Liver (tissue), 9 donors: ENCODE data around the gene ADSS2. TPM values are rescaled to one million over a fixed set of nuclear protein-coding genes. Genes with fewer than 3 reads are reported as not detected.
"Not testable (repeated sequence)": the region's sequence is repeated elsewhere in the genome, so short reads cannot be mapped to it uniquely, and the experiment has no call there.

Experiments
- DNase-seq: peaks from one replicate; pipeline ENCODE4 v3.0.0-alpha.2; 2017; ENCODE audit warnings: low spot score
- H3K27ac ChIP-seq, 2 donors: one replicate each; pipeline ENCODE4 v1.7.0; 2013; ENCODE audit warnings: inconsistent platforms in 2 of 2, low read length in 2 of 2, control low read depth in 1 of 2, low read depth in 1 of 2, mild to moderate bottlenecking in 1 of 2
- H3K27me3 ChIP-seq, 4 donors: one replicate each; pipeline versions ENCODE4 v1.6.1 to v1.7.0; 2013; ENCODE audit warnings: low read length in 3 of 4, inconsistent platforms in 1 of 4, mild to moderate bottlenecking in 1 of 4, moderate library complexity in 1 of 4; ENCODE audit not compliant: control insufficient read depth in 4 of 4, insufficient read depth in 4 of 4
- H3K36me3 ChIP-seq, 4 donors: one replicate each; pipeline versions ENCODE4 v1.6.1 to v1.7.0; 2013; ENCODE audit warnings: low read length in 3 of 4, mild to moderate bottlenecking in 3 of 4, low read depth in 1 of 4, moderate library complexity in 1 of 4; ENCODE audit not compliant: control insufficient read depth in 4 of 4, insufficient read depth in 3 of 4
- H3K4me1 ChIP-seq, 4 donors: one replicate each; pipeline versions ENCODE4 v1.6.1 to v1.7.0; 2013; ENCODE audit warnings: low read length in 3 of 4, mild to moderate bottlenecking in 3 of 4, moderate library complexity in 1 of 4; ENCODE audit not compliant: control insufficient read depth in 4 of 4, insufficient read depth in 4 of 4
- H3K4me3 ChIP-seq, 3 donors: one replicate each; pipeline versions ENCODE4 v1.6.1 to v1.7.0; 2013; ENCODE audit warnings: low read length in 3 of 3, control low read depth in 1 of 3, low read depth in 1 of 3, mild to moderate bottlenecking in 1 of 3
- H3K9ac ChIP-seq, 2 donors: one replicate each; pipeline ENCODE4 v1.7.0; 2013; ENCODE audit warnings: low read length in 2 of 2, mild to moderate bottlenecking in 2 of 2, moderate library complexity in 2 of 2, control low read depth in 1 of 2, low read depth in 1 of 2
- H3K9me3 ChIP-seq, 4 donors: one replicate each; pipeline versions ENCODE4 v1.6.1 to v1.7.0; 2013; ENCODE audit warnings: low read length in 3 of 4; ENCODE audit not compliant: control insufficient read depth in 4 of 4
- ATF3 ChIP-seq: IDR thresholded peaks from 2 replicates; pipeline ENCODE4 v1.6.1; 2016; ENCODE audit warnings: antibody characterized with exemption
- JUND ChIP-seq, 2 donors: IDR thresholded peaks; 2 replicates each; pipeline ENCODE4 v1.6.1; 2016; ENCODE audit warnings: antibody characterized with exemption in 2 of 2
- REST ChIP-seq: IDR thresholded peaks from 2 replicates; pipeline ENCODE4 v1.6.1; 2016; ENCODE audit warnings: antibody characterized with exemption, mild to moderate bottlenecking
- RXRA ChIP-seq, 2 donors: IDR thresholded peaks; 2 replicates each; pipeline ENCODE4 v1.6.1; 2017 to 2018; ENCODE audit warnings: antibody characterized with exemption in 2 of 2, mild to moderate bottlenecking in 1 of 2
- TAF1 ChIP-seq: conservative IDR thresholded peaks from 2 replicates; pipeline ENCODE4 v1.6.1; 2016; ENCODE audit warnings: antibody characterized with exemption, mild to moderate bottlenecking
- ZBTB33 ChIP-seq: IDR thresholded peaks from 2 replicates; pipeline ENCODE4 v1.6.1; 2016; ENCODE audit warnings: antibody characterized with exemption
- WGBS: extraction: QIAGEN DNeasy Blood & Tissue Kit; methylation state at CpG from one replicate; pipeline ENCODE4 v1.1.7; 2013; 5-methylcytosine and 5-hydroxymethylcytosine counted together
- polyA plus RNA-seq, 2 donors: library from polyadenylated mRNA; stranded (reverse) in 1 of 2; unstranded in 1 of 2; fragments of 200-250 nt in 1 of 2; fragments of >200 nt in 1 of 2; fragmentation: Nextera tagmentation in 1 of 2; extraction: Ambion mirVana in 1 of 2; gene quantifications; one replicate each; pipeline versions ENCODE4 v1.2.1 to v1.2.3, GENCODE V29; 2013 to 2015
- total RNA-seq, 2 donors: library from RNA; depleted of rRNA; stranded (reverse); fragments of >200 nt; gene quantifications; one replicate each; pipeline ENCODE4 v1.2.3, GENCODE V29; 2014
- donor health status: healthy.
- donor health status: healthy.
- donor health status: healthy.
- donor health status: healthy.
- donor health status: healthy.

Gene ADSS2
- total and polyA plus RNA-seq, 4 donors = 7.3 to 17.3 (median 12.6) TPM

- TF ChIP-seq RXRA (IDR thresholded peaks at IDR 0.05) (no peak), ZBTB33 (no peak), ATF3 (no peak), TAF1 (no peak), JUND (IDR thresholded peaks at IDR 0.05) (no peak)
- no peaks in the 10 kb centered on the region for H3K27me3 ChIP-seq
- no peak overlapping the region for H3K9ac ChIP-seq
- no peak overlapping the region for H3K4me3 ChIP-seq
- H3K9me3 ChIP-seq = no peaks in the 10 kb centered on the region
- no peak for DNase-seq
- H3K27ac ChIP-seq = no peak overlapping the region
- H3K4me1 ChIP-seq = no peaks in the 10 kb centered on the region
- H3K36me3 ChIP-seq = no peaks in the 10 kb centered on the region
- WGBS = 97% methylated on average over 1 of the region's 1 CpG
Observed at GRCh38 chr1:244496186-244496585, 44.5 kb upstream of the ADSS2 start.

- H3K9ac ChIP-seq = no peak overlapping the region
- H3K27ac ChIP-seq = no peak overlapping the region
- no peak overlapping the region for H3K4me3 ChIP-seq
- H3K9me3 ChIP-seq = no peaks in the 10 kb centered on the region
- DNase-seq = no peak
- 96% methylated on average over 2 of the region's 2 CpGs for WGBS
- H3K36me3 ChIP-seq = no peaks in the 10 kb centered on the region
- no peak for TF ChIP-seq TAF1
- no peaks in the 10 kb centered on the region for H3K4me1 ChIP-seq
- H3K27me3 ChIP-seq = no peaks in the 10 kb centered on the region
Observed at GRCh38 chr1:244494653-244495052, 42.9 kb upstream of the ADSS2 start.

GRCh38 chr1:244484971-244485370 is 33.3 kb upstream of the ADSS2 start:
- not testable (repeated sequence) for H3K36me3 ChIP-seq, DNase-seq, H3K4me3 ChIP-seq, H3K4me1 ChIP-seq, H3K27ac ChIP-seq, H3K9me3 ChIP-seq, H3K9ac ChIP-seq, H3K27me3 ChIP-seq
- WGBS = 65% methylated on average over 3 of the region's 3 CpGs

- H3K9ac ChIP-seq = no peak overlapping the region
- WGBS = 97% methylated on average over 6 of the region's 6 CpGs
- H3K4me3 ChIP-seq = no peak overlapping the region
- TF ChIP-seq REST = no peak
- H3K27me3 ChIP-seq = no peaks in the 10 kb centered on the region
- peaks cover 0 to 2% (median 0%) of the 10 kb centered on the region in 4 donors for H3K4me1 ChIP-seq
- DNase-seq = no peak
- no peaks in the 10 kb centered on the region for H3K9me3 ChIP-seq
- H3K27ac ChIP-seq = no peak overlapping the region
- H3K36me3 ChIP-seq = no peaks in the 10 kb centered on the region
Observed at GRCh38 chr1:244473059-244473605, 21.4 kb upstream of the ADSS2 start.
